GM12874 (cell line): Measurements from ENCODE around the gene CBX8.

Experiments
- TF ChIP-seq, protein P1 (sequence below): IDR thresholded peaks from 2 replicates; pipeline ENCODE4 v1.5.1; 2011; ENCODE audit warnings: low read depth, mild to moderate bottlenecking, control low read depth, low read length, moderate library complexity; ENCODE audit not compliant: insufficient read depth

The CBX8 gene

DNA sequence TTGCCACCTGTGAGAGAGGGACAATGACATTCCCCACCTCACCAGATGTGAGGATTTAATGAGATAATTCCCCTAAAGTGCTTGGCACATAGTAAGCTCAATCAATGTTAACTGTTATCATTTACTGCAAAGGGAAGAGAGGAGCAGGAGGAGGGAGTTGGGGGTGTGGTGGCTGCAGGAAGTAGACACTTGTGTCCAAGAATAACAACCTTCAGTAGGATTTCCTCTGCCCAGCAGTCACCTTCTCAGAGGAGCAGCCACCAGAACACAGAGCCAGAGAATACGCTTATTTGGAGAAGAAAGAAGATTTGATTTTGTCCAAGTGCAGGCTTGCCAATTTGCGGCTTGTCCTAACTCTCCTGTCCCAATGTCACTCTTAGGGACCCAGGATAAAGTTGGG is 32.1 kb upstream of the CBX8 start:
- TF ChIP-seq, protein P1, sequence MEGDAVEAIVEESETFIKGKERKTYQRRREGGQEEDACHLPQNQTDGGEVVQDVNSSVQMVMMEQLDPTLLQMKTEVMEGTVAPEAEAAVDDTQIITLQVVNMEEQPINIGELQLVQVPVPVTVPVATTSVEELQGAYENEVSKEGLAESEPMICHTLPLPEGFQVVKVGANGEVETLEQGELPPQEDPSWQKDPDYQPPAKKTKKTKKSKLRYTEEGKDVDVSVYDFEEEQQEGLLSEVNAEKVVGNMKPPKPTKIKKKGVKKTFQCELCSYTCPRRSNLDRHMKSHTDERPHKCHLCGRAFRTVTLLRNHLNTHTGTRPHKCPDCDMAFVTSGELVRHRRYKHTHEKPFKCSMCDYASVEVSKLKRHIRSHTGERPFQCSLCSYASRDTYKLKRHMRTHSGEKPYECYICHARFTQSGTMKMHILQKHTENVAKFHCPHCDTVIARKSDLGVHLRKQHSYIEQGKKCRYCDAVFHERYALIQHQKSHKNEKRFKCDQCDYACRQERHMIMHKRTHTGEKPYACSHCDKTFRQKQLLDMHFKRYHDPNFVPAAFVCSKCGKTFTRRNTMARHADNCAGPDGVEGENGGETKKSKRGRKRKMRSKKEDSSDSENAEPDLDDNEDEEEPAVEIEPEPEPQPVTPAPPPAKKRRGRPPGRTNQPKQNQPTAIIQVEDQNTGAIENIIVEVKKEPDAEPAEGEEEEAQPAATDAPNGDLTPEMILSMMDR, result no peak

- TF ChIP-seq, protein P1, result no peak
Observed at GRCh38 chr17:79826841-79827578, 30.1 kb upstream of the CBX8 start.

DNA sequence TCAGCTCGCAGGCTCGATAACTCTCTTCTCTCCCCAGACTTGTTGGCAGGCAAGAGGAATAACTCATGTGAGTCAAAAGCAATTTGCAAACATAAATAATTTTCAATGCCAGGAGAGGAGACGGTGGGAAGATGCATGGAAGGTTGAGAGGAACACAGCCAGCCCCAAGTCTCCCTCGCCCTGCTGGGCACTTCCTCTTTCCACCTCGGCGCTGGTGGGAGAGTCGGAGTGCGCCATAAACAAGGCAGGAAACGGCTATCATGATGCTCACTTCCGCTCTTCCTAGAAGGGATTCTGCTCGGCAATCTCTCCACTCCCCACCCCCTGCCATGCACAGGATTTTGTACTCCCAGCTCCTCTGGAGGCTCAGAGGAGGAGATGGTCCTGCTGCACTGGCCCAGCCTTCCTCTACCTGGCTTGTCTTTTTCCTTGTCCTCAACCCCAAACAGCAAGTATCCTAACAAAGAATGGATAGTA is 29.4 kb upstream of the CBX8 start:
- TF ChIP-seq, protein P1, result no peak

GRCh38 chr17:79825580-79825921 is 28.7 kb upstream of the CBX8 start:
- TF ChIP-seq, protein P1, result no peak

DNA sequence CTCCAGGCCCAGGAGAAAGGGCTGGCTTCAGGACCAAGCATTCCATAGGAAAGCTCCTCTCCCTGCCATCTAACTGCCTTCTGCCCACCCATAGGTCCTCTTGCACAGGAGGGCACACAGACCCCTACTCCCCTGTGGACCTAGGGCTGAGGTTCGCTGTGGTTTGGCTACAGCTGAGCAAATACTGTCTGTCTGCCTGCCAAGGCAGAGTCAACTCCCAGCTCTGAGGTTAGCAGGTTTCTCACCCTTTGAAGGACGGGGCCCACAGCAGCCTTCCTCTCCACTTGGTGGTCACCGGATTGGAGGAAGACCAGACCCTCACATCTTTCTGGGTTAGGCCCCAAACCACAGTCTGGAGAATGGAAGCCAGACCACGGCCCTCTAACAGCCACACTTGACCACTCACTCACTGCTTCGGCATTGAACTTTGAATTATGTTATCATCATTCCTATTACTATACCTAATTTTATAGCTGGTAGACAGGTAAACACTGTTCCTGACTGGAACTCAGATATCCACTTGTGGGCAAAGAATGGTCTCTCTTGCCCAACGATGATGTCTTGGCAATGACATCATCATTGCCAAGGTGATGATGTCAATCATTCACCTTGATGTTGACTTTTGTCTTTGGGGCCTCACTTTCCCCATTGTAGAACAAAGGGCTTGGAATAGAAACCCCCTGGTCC is 28.2 kb upstream of the CBX8 start:
- TF ChIP-seq, protein P1, result no peak

DNA sequence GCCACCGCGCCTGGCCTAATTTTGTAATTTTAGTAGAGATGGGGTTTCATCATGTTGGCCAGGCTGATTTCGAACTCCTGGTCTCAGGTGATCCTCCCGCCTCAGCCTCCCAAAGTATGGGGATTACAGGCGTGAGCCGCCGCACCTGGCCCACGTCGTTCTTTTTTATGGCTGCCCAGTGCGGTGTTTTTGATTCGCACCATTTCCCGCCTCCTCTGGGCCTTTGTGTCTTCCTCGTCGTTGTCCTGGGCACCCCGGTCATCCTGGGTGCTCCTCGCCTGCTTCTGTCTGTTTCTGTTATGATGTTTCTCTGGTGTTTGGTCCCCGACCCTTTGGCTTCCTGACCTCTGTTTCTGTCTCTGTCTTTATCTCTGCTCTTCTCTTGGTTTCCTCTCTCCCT is 27.4 kb upstream of the CBX8 start:
- TF ChIP-seq, protein P1, result no peak

DNA sequence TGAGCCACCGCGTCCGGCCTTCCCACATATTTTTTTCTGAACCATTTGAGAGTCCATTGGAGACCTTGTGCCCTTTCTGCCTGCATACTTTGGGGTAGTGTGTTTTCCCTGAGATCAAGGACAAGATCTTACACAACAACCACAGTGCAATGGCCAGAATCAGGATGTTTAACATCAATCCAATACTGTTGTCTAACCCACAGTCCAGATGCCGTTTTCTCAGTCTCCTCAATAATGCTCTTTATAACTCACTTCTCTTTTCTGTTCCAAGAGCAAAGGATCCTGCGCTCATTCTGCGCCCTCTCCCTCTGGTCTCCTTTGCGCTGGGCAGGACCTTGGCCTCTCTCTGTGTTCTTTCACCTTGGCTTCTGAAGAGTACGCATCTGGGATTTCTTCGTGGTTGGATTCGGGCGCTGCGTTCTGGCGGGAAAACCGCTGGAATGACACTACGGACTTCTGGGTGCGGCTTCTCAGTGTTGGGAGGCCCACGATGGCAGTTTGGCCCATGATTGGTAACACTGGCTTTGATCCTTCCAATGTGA is 25.8 kb upstream of the CBX8 start:
- TF ChIP-seq, protein P1, result no peak
